Pericardium fibroblast (primary cell): ENCODE results near the gene TTLL5. TPM values are rescaled to one million over a fixed set of nuclear protein-coding genes. Genes with fewer than 3 reads are reported as not detected.

Source experiments
- total RNA-seq: library from RNA; depleted of rRNA; stranded (reverse); fragments of >200 nt; gene quantifications from 2 replicates; pipeline ENCODE4 v1.2.3, GENCODE V29; 2015

Gene TTLL5
- 16.2 and 16.6 TPM in 2 replicates for total RNA-seq

GRCh38 chr14:75660630-75661498, at the start of gene TTLL5, which contains the start of gene ERG28:
Gene TTLL5, plus strand, starts transcription at chr14:75661246. Its CDS starts 1,904 bp downstream, at chr14:75663150.
Gene ERG28, minus strand, starts transcription at chr14:75660876. Its CDS starts 3,374 bp downstream, at chr14:75657502.

GRCh38 chr14:75981426-75982265, 320.6 kb downstream of the TTLL5 start, which contains the start of gene TGFB3:
Gene TGFB3, minus strand, starts transcription at chr14:75981995. Its CDS starts 1,102 bp downstream, at chr14:75980893.

GRCh38 chr14:75985618-75986438, 324.8 kb downstream of the TTLL5 start, which contains the start of gene IFT43:
Gene IFT43, plus strand, starts transcription at chr14:75985763. Its CDS starts 24 bp downstream, at chr14:75985787.

Other genes with a start within 250 kb of the TTLL5 start
- 175 and 205 TPM in 2 replicates for gene JDP2, start 233.2 kb upstream of the TTLL5 start, total RNA-seq
- gene BATF, start 138.8 kb upstream of the TTLL5 start, total RNA-seq, result not detected in 2 replicates
- gene FLVCR2, start 82.6 kb upstream of the TTLL5 start, total RNA-seq, result 2.1 and 2.2 TPM in 2 replicates
- gene ERG28, start 370 bp upstream of the TTLL5 start, total RNA-seq, result 14.1 and 17.5 TPM in 2 replicates